ENCODE measurements around the gene FYN.

GRCh38 chr6:111625461-111626391 is 247.5 kb downstream of the FYN start:
- TF ChIP-seq, protein P1, sequence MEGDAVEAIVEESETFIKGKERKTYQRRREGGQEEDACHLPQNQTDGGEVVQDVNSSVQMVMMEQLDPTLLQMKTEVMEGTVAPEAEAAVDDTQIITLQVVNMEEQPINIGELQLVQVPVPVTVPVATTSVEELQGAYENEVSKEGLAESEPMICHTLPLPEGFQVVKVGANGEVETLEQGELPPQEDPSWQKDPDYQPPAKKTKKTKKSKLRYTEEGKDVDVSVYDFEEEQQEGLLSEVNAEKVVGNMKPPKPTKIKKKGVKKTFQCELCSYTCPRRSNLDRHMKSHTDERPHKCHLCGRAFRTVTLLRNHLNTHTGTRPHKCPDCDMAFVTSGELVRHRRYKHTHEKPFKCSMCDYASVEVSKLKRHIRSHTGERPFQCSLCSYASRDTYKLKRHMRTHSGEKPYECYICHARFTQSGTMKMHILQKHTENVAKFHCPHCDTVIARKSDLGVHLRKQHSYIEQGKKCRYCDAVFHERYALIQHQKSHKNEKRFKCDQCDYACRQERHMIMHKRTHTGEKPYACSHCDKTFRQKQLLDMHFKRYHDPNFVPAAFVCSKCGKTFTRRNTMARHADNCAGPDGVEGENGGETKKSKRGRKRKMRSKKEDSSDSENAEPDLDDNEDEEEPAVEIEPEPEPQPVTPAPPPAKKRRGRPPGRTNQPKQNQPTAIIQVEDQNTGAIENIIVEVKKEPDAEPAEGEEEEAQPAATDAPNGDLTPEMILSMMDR (IDR thresholded peaks at IDR 0.05; ENCODE audit: low read depth, low read length, poor library complexity, severe bottlenecking), result no peak
- no peak for TF ChIP-seq EZH2phosphoT487 (IDR thresholded peaks at IDR 0.05; ENCODE audit: borderline replicate concordance, low read length)

Measured in DOHH2 (cell line).